PC-9 (cell line): ENCODE measurements around the gene DDX23.

Experiments used
- CTCF ChIP-seq: fragments of 200-600 bp; sonication (generic); conservative IDR thresholded peaks from 2 replicates; pipeline ENCODE4 v1.6.1; 2017; ENCODE audit warnings: mixed run types, antibody characterized with exemption, mild to moderate bottlenecking, moderate library complexity
- EZH2 ChIP-seq: fragments of 200-600 bp; sonication (generic); IDR thresholded peaks from 2 replicates; pipeline ENCODE4 v1.8.0; 2017; ENCODE audit warnings: antibody characterized with exemption, low read depth

- TF ChIP-seq CTCF (no peak), EZH2 (no peak)
These were observed 51.5 kb downstream of the DDX23 start for GRCh38 chr12:48800457-48800856.
